ENCODE results near the gene APBA2. TPM values are rescaled to one million over a fixed set of nuclear protein-coding genes. Genes with fewer than 3 reads are reported as not detected.

APBA2 gene
- total RNA-seq, 6 donors from 2014 or later, result 3.2 to 7.9 (median 6.0) TPM

DNA sequence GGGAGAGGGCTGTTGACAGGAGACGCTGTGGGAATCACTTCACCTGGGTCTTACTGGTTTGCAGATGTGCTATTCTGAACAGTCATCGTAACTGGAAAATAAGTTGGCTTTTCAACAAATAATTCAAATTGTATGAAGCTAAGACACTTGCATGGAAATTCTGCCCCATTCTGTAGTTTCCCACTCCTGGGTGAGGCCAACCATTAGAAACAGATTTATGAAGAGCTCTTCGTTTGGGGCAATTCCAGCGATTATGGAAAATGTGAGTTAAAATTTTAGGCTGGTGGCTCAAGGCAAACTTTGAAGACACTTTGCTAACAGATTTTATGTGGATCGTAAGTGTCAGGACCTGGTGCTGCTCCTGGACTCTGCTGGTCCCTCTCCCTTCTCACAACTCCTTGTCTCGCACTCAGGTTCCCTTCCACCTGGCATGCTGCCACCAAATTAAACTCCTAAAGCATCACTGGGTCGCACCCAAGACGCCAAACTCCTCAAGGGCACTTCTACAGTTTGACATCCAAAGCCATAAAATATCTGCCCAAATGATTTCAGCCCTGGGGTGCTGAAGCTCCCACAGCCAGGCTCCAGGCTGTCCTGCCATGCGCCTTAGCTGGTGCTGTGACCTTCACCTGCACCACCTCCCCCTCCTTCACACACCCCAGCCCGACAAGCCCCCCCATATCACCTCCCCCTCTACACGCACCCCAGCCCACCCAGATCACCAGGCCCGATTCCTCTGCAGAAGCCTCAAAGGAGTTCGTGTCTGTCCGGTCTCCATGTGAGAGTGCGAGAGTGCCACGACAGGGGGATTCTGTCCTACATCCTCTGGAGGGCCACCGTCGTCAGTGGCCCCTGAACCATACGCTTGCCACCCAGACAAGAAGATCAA is 245.4 kb downstream of the APBA2 start:
- Histone ChIP-seq H3K36me3 (no peaks in the 10 kb centered on the region), H3K27me3 (no peaks in the 10 kb centered on the region), H3K9me3 (no peaks in the 10 kb centered on the region), H3K4me1 (no peaks in the 10 kb centered on the region), H3K27ac (no peak overlapping the region), H3K4me3 (no peak overlapping the region)
- DNase-seq, result no peak
- ATAC-seq (ENCODE audit: low FRiP score in 2 of 2), result no peak
- WGBS, 2 donors, result 71 to 77% methylated on average over 10 to 14 of the region's 19 CpGs
- no peak for TF ChIP-seq POLR2AphosphoS5 (IDR thresholded peaks at IDR 0.05)

GRCh38 chr15:29131840-29132420 is 246.2 kb downstream of the APBA2 start:
- Histone ChIP-seq H3K27me3 (no peaks in the 10 kb centered on the region), H3K27ac (no peak overlapping the region), H3K4me3 (no peak overlapping the region), H3K4me1 (no peaks in the 10 kb centered on the region), H3K36me3 (no peaks in the 10 kb centered on the region), H3K9me3 (no peaks in the 10 kb centered on the region)
- peak in 1 of 2 donors; percentile 77 for DNase-seq
- TF ChIP-seq POLR2AphosphoS5 (IDR thresholded peaks at IDR 0.05) (no peak), POLR2A (IDR thresholded peaks at IDR 0.05) (no peak), CTCF (IDR thresholded peaks at IDR 0.05) (no peak)
- no peak for ATAC-seq (ENCODE audit: low FRiP score in 2 of 2)
- 37 to 70% methylated on average over 7 to 23 of the region's 23 CpGs for WGBS, 2 donors

DNA sequence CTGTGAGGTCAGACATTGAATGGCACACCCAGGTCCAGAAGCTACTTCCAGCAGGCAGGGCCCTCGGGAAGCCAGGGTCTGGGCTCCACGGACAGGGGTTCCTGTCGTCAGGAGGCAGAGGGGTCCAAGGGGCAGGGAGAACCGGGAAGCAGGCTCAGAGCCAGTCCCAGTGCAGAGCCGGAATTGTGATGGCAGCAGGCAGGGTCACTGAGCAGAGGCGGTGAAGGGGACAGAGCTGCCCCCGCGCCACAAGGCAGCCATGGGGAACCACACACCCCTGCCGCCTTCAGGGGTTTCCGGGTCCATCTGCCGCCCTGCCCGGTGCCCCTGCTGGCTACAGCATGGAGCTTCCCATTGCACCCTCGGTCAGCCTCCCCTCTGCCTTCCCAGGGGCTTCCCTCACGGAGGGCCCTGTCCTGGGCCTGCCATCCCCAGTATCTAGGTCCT is 247.0 kb downstream of the APBA2 start:
- H3K4me1 ChIP-seq, result no peaks in the 10 kb centered on the region
- H3K27ac ChIP-seq, result no peak overlapping the region
- no peaks in the 10 kb centered on the region for H3K27me3 ChIP-seq
- no peak overlapping the region for H3K4me3 ChIP-seq
- 68 to 85% methylated on average over 9 to 14 of the region's 14 CpGs for WGBS, 2 donors
- no peaks in the 10 kb centered on the region for H3K9me3 ChIP-seq
- TF ChIP-seq CTCF (IDR thresholded peaks at IDR 0.05) (no peak), POLR2AphosphoS5 (IDR thresholded peaks at IDR 0.05) (no peak), POLR2A (IDR thresholded peaks at IDR 0.05) (no peak), EP300 (IDR thresholded peaks at IDR 0.05) (no peak)
- no peak for DNase-seq
- ATAC-seq (ENCODE audit: low FRiP score in 2 of 2), result no peak
- no peaks in the 10 kb centered on the region for H3K36me3 ChIP-seq

DNA sequence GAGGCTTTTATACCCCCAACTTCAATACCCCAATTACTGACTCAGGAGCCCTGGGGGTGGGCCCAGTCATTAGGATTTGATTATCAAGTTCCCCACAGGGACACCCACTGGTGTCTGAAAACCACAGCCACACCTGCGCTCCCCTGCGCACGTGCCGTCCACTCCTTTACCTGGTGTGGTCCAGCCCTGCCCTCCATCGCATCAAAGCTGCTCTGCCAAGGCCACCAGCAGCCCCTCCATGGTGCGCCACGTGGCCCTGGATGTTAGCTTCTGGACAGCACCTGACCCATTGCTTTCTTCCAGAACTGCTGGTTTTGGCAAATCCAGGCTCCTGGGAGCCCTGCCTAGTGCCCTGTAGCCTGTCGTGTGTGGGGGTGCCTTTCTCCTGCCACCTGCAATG is 247.5 kb downstream of the APBA2 start:
- Histone ChIP-seq H3K27me3 (no peaks in the 10 kb centered on the region), H3K4me1 (no peaks in the 10 kb centered on the region), H3K4me3 (no peak overlapping the region), H3K9me3 (no peaks in the 10 kb centered on the region), H3K36me3 (no peaks in the 10 kb centered on the region), H3K27ac (no peak overlapping the region)
- no peak for ATAC-seq (ENCODE audit: low FRiP score in 2 of 2)
- 89 to 94% methylated on average over 6 to 7 of the region's 8 CpGs for WGBS, 2 donors
- TF ChIP-seq EP300 (IDR thresholded peaks at IDR 0.05) (no peak), CTCF (IDR thresholded peaks at IDR 0.05) (no peak), POLR2AphosphoS5 (IDR thresholded peaks at IDR 0.05) (no peak), POLR2A (IDR thresholded peaks at IDR 0.05) (no peak)
- DNase-seq, result no peak

- no peak for TF ChIP-seq EP300 (IDR thresholded peaks at IDR 0.05)
- TF ChIP-seq POLR2AphosphoS5 (IDR thresholded peaks at IDR 0.05), result no peak
- no peak for TF ChIP-seq CTCF (IDR thresholded peaks at IDR 0.05)
- no peak for TF ChIP-seq POLR2A (IDR thresholded peaks at IDR 0.05)
- no peaks in the 10 kb centered on the region for H3K4me1 ChIP-seq
- WGBS, 2 donors, result 90 to 98% methylated on average over 5 of the region's 5 CpGs
- H3K9me3 ChIP-seq, result no peaks in the 10 kb centered on the region
- H3K4me3 ChIP-seq, result no peak overlapping the region
- no peak for DNase-seq
- no peaks in the 10 kb centered on the region for H3K27me3 ChIP-seq
- ATAC-seq (ENCODE audit: low FRiP score in 2 of 2), result no peak
- H3K36me3 ChIP-seq, result no peaks in the 10 kb centered on the region
- H3K27ac ChIP-seq, result no peak overlapping the region
Measured at GRCh38 chr15:29133791-29134190, 248.0 kb downstream of the APBA2 start.

All from upper lobe of left lung (tissue), 6 donors.